ENCODE data around the gene LSAMP. TPM values are rescaled to one million over a fixed set of nuclear protein-coding genes. Genes with fewer than 3 reads are reported as not detected.

The LSAMP gene
- total and polyA plus RNA-seq, 2 donors (not counting 3 experiments of a cell fraction or from before 2014, with no cell fraction given): not detected

- Histone ChIP-seq H3K4me3 (replicated peaks in 1 of 3; ENCODE audit: insufficient read depth in 1 of 3, low read depth in 1 of 3, low read length in 3 of 3) (no peak overlapping the region), H3K79me2 (ENCODE audit: control insufficient read depth, insufficient read depth, low read length) (no peaks in the 10 kb centered on the region), H3K4me1 (ENCODE audit: control insufficient read depth, extremely low read depth, insufficient read depth, low read length) (peaks cover 4% of the 10 kb centered on the region), H4K20me1 (replicated peaks; ENCODE audit: control insufficient read depth, extremely low read depth, insufficient read depth, low read length) (no peaks in the 10 kb centered on the region), H3K4me2 (ENCODE audit: insufficient read depth, low read length) (no peak overlapping the region), H3K9me1 (replicated peaks; ENCODE audit: control insufficient read depth, extremely low read depth, insufficient read depth, low read length) (no peaks in the 10 kb centered on the region), H3K9me3 (replicated peaks; ENCODE audit: control insufficient read depth, insufficient read depth, low read length) (no peaks in the 10 kb centered on the region), H3K27ac (ENCODE audit: insufficient read depth, low read depth, low read length) (no peak overlapping the region), H2AFZ (ENCODE audit: low read depth, low read length) (no peak overlapping the region), H3K27me3 (ENCODE audit: control insufficient read depth in 2 of 2, insufficient read depth in 2 of 2, low read length in 2 of 2) (no peaks in the 10 kb centered on the region), H3K9ac (replicated peaks; ENCODE audit: extremely low read depth, insufficient read depth, low read length) (no peak overlapping the region), H3K36me3 (ENCODE audit: control insufficient read depth in 2 of 2, extremely low read depth in 1 of 2, insufficient read depth in 2 of 2, low read length in 2 of 2) (no peaks in the 10 kb centered on the region)
- POLR2A ChIA-PET: no interaction called here
- CTCF ChIA-PET: interaction anchor here (1.3 kb wide), 1 partner anchor 14 kb away, joined by 4 read pairs; no protein-coding TSS in a partner anchor
- FAIRE-seq (no peak), DNase-seq (ENCODE audit: low read depth, low spot score) (no peak)
- no peak for TF ChIP-seq CTCF (IDR thresholded peaks at IDR 0.05; ENCODE audit: extremely low read depth in 1 of 2, insufficient read depth in 1 of 2, low read depth in 1 of 2, low read length in 2 of 2)
- TF ChIP-seq GATA2 (IDR thresholded peaks at IDR 0.05; ENCODE audit: insufficient read depth, insufficient read length, low read depth, low read length): no peak
- no peak for TF ChIP-seq MAX (IDR thresholded peaks at IDR 0.05; ENCODE audit: insufficient read depth, insufficient read length)
- TF ChIP-seq EZH2 (IDR thresholded peaks at IDR 0.05; ENCODE audit: borderline replicate concordance, low read depth, low read length, severe bottlenecking): no peak
- no peak for TF ChIP-seq MYC (IDR thresholded peaks at IDR 0.05; ENCODE audit: low read depth, low read length)
- BruUV-seq (replicated peaks): no TSS peak
- dilution Hi-C loops (cut with MboI; ENCODE audit: extremely low pct_ligation_motif_present, low sequenced_read_pairs) (no loop called here), intact Hi-C loops (cut with micrococcal nuclease) (no loop called here)
These were observed 386.4 kb downstream of the LSAMP start for GRCh38 chr3:116058844-116059243.
